B cell (primary cell): ENCODE data around the gene RFC1. TPM values are rescaled to one million over a fixed set of nuclear protein-coding genes. Genes with fewer than 3 reads are reported as not detected.
"Not testable (repeated sequence)": the region's sequence is repeated elsewhere in the genome, so short reads cannot be mapped to it uniquely, and the experiment has no call there.

Experiments used
- ATAC-seq: fragments of 200-7000 bp; cut with Tn5 transposase; one replicate; pipeline ENCODE4 v1.10.0; 2021; ENCODE audit warnings: low read depth, mild to moderate bottlenecking, moderate number of reproducible peaks, moderate library complexity
- CTCF ChIA-PET: fragments of 350-600 bp; sonication (Branson Sonifier 250); formaldehyde crosslinking; loops from one replicate; lab custom pipeline; 2021; ENCODE audit warnings: antibody characterized with exemption, inconsistent platforms; lab: Charles Lee
- POLR2A ChIA-PET: fragments of 350-600 bp; sonication (Branson Sonifier 250); formaldehyde crosslinking; loops from one replicate; lab custom pipeline; 2021; ENCODE audit warnings: antibody characterized with exemption; lab: Charles Lee
- DNase-seq: peaks from one replicate; pipeline ENCODE4 v3.0.0; 2013
- H2AFZ ChIP-seq: 2 replicates; pipeline ENCODE4 v1.6.1; 2012; ENCODE audit warnings: mild to moderate bottlenecking, low read depth, low read length; ENCODE audit not compliant: insufficient read depth, poor library complexity, severe bottlenecking
- H3K27ac ChIP-seq, 2 donors: 1 replicate in 1 of 2; 2 replicates in 1 of 2; pipeline ENCODE4 v1.5.1; 2012 to 2013; ENCODE audit warnings: low read length in 2 of 2, mild to moderate bottlenecking in 2 of 2, moderate library complexity in 1 of 2
- H3K27me3 ChIP-seq, 4 experiments: fragments of 200-600 bp in 1 of 4; sonication (generic) in 1 of 4; replicated peaks in 1 of 4; 1 replicate in 2 of 4; 2 replicates in 2 of 4; pipeline versions ENCODE4 v1.6.1 to v1.7.0; 2013 to 2016; ENCODE audit warnings: low read length in 3 of 4, mild to moderate bottlenecking in 2 of 4, mixed read lengths in 1 of 4, moderate library complexity in 1 of 4; ENCODE audit not compliant: insufficient read depth in 4 of 4, control insufficient read depth in 3 of 4; ENCODE audit errors: control extremely low read depth in 1 of 4
- H3K36me3 ChIP-seq, 2 experiments: replicated peaks in 1 of 2; 1 replicate in 1 of 2; 2 replicates in 1 of 2; pipeline versions ENCODE4 v1.6.1 to v1.7.1; 2013; ENCODE audit warnings: low read length in 1 of 2; ENCODE audit not compliant: insufficient read depth in 2 of 2, control insufficient read depth in 1 of 2; ENCODE audit errors: control extremely low read depth in 1 of 2, extremely low read depth in 1 of 2
- H3K4me1 ChIP-seq, 2 donors: fragments of 200-600 bp in 1 of 2; sonication (generic) in 1 of 2; 1 replicate in 1 of 2; 2 replicates in 1 of 2; pipeline versions ENCODE4 v1.5.1 to v1.6.1; 2013 to 2017; ENCODE audit warnings: low read length in 2 of 2; ENCODE audit not compliant: control insufficient read depth in 2 of 2, insufficient read depth in 2 of 2
- H3K4me2 ChIP-seq: replicated peaks from 2 replicates; pipeline ENCODE3; 2012; ENCODE audit warnings: mild to moderate bottlenecking, low read depth, low read length; ENCODE audit not compliant: poor library complexity, severe bottlenecking
- H3K4me3 ChIP-seq, 5 experiments: fragments of 200-600 bp in 1 of 5; sonication (generic) in 1 of 5; 1 replicate in 3 of 5; 2 replicates in 2 of 5; pipeline versions ENCODE4 v1.5.1 to v1.7.0; 2011 to 2016; ENCODE audit warnings: low read length in 4 of 5, mild to moderate bottlenecking in 4 of 5, low read depth in 2 of 5, control low read depth in 1 of 5, moderate library complexity in 1 of 5; ENCODE audit not compliant: insufficient read depth in 1 of 5; ENCODE audit errors: control extremely low read depth in 1 of 5, extremely low read depth in 1 of 5
- H3K79me2 ChIP-seq: fragments of 200-600 bp; sonication (generic); one replicate; pipeline ENCODE4 v1.6.0; 2016; ENCODE audit warnings: low read length; ENCODE audit not compliant: control insufficient read depth, insufficient read depth
- H3K9ac ChIP-seq: fragments of 200-600 bp; sonication (generic); 2 replicates; pipeline ENCODE4 v1.6.1; 2017; ENCODE audit warnings: mild to moderate bottlenecking, low read length, moderate library complexity
- H3K9me3 ChIP-seq, 3 donors: one replicate each; pipeline versions ENCODE4 v1.6.1 to v1.7.1; 2013; ENCODE audit warnings: low read length in 2 of 3; ENCODE audit not compliant: control insufficient read depth in 2 of 3, insufficient read depth in 1 of 3; ENCODE audit errors: control extremely low read depth in 1 of 3
- H4K20me1 ChIP-seq: 2 replicates; pipeline ENCODE4 v1.6.0; 2012; ENCODE audit warnings: mild to moderate bottlenecking, low read length; ENCODE audit not compliant: insufficient read depth, control insufficient read depth, poor library complexity, severe bottlenecking
- H3K27ac Mint-ChIP-seq: one replicate; pipeline ENCODE4 v1.8.0; 2021; ENCODE audit warnings: mixed read lengths
- H3K27me3 Mint-ChIP-seq: one replicate; pipeline ENCODE4 v1.8.0; 2021; ENCODE audit warnings: mixed read lengths
- H3K4me1 Mint-ChIP-seq: one replicate; pipeline ENCODE4 v1.8.0; 2021; ENCODE audit warnings: mixed read lengths
- H3K4me3 Mint-ChIP-seq: one replicate; pipeline ENCODE4 v1.8.0; 2021; ENCODE audit warnings: mixed read lengths
- H3K9me3 Mint-ChIP-seq: one replicate; pipeline ENCODE4 v1.8.0; 2022; ENCODE audit warnings: mixed read lengths; ENCODE audit not compliant: insufficient read depth
- EZH2 ChIP-seq: IDR thresholded peaks from 2 replicates; pipeline ENCODE4 v1.6.1; 2012; ENCODE audit warnings: borderline replicate concordance, low read depth, mild to moderate bottlenecking, moderate library complexity, low read length; ENCODE audit not compliant: insufficient read depth, poor library complexity, severe bottlenecking
- WGBS: methylation state at CpG from one replicate; pipeline ENCODE4 v1.1.5; 2013; ENCODE audit warnings: missing lambda C conversion rate; ENCODE audit not compliant: insufficient coverage; 5-methylcytosine and 5-hydroxymethylcytosine counted together
- intact Hi-C: fragments of 100-400 bp; cut with micrococcal nuclease; formaldehyde crosslinking; loops from one replicate; pipeline ENCODE4 v1.10.0; 2022
- polyA plus RNA-seq: library from polyadenylated mRNA; depleted of rRNA; stranded (reverse); fragments of >200 nt; gene quantifications from 2 replicates; pipeline ENCODE4 v1.2.3, GENCODE V29; 2012
- total RNA-seq, 2 donors: library from RNA; stranded (reverse); fragments of 120-200 nt in 1 of 2; gene quantifications; 1 replicate in 1 of 2; 2 replicates in 1 of 2; pipeline versions ENCODE4 v1.2.3 to v1.2.4, GENCODE V29; 2013 to 2022
- TF ChIP-seq, protein P1 (sequence below): fragments of 200-600 bp; IDR thresholded peaks from one replicate; pipeline ENCODE4 v1.8.0; 2022; ENCODE audit warnings: antibody characterized with exemption, mild to moderate bottlenecking

The RFC1 gene
- total and polyA plus RNA-seq, 2 donors (not counting 1 experiment from before 2014, with no cell fraction given), result 14.9 to 55.1 TPM

DNA sequence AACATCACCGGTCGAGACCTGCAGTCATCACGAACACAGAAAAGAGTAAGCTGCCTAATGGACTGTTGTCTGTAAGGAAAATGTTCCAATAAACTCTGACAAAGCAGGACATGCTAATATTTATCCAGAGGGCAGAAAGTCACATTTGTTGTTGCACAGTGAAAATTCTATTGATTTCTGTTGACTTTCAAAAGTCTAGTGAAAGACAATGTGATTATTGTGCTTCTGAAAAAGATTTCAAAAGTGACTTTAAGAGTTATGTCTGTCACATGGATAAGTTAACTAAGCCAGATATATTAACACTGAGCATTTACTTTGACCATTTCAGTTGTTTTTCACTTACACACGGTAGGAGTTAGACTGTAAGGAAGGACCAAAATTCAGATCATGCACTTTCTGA, 9.3 kb upstream of the RFC1 start:
- H3K36me3 ChIP-seq, result no peaks in the 10 kb centered on the region
- TF ChIP-seq, protein P1, sequence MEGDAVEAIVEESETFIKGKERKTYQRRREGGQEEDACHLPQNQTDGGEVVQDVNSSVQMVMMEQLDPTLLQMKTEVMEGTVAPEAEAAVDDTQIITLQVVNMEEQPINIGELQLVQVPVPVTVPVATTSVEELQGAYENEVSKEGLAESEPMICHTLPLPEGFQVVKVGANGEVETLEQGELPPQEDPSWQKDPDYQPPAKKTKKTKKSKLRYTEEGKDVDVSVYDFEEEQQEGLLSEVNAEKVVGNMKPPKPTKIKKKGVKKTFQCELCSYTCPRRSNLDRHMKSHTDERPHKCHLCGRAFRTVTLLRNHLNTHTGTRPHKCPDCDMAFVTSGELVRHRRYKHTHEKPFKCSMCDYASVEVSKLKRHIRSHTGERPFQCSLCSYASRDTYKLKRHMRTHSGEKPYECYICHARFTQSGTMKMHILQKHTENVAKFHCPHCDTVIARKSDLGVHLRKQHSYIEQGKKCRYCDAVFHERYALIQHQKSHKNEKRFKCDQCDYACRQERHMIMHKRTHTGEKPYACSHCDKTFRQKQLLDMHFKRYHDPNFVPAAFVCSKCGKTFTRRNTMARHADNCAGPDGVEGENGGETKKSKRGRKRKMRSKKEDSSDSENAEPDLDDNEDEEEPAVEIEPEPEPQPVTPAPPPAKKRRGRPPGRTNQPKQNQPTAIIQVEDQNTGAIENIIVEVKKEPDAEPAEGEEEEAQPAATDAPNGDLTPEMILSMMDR, result no peak
- TF ChIP-seq EZH2, result no peak
- no peak overlapping the region for H3K4me2 ChIP-seq
- peaks cover 0 to 9% (median 4%) of the 10 kb centered on the region in 3 donors for H3K9me3 ChIP-seq
- no peak overlapping the region for H3K4me3 Mint-ChIP-seq
- ATAC-seq, result no peak
- H3K27me3 Mint-ChIP-seq, result peaks cover 11% of the 10 kb centered on the region
- H3K27ac ChIP-seq, result no peak overlapping the region
- WGBS, result no CpG with 5 or more reads among the region's 4 CpGs
- CTCF ChIA-PET, result no interaction called here
- no peak overlapping the region for H3K4me3 ChIP-seq
- H3K27me3 ChIP-seq, result peaks cover 0 to 2% (median 0%) of the 10 kb centered on the region in 4 experiments
- H3K27ac Mint-ChIP-seq, result no peak overlapping the region
- H4K20me1 ChIP-seq, result no peaks in the 10 kb centered on the region
- H3K9ac ChIP-seq, result no peak overlapping the region
- POLR2A ChIA-PET, result no interaction called here
- intact Hi-C loops, result no loop called here
- peaks cover 8% of the 10 kb centered on the region for H3K9me3 Mint-ChIP-seq
- no peak for DNase-seq
- H3K79me2 ChIP-seq, result no peaks in the 10 kb centered on the region
- no peak overlapping the region for H2AFZ ChIP-seq
- no peaks in the 10 kb centered on the region for H3K4me1 ChIP-seq
- H3K4me1 Mint-ChIP-seq, result no peaks in the 10 kb centered on the region

DNA sequence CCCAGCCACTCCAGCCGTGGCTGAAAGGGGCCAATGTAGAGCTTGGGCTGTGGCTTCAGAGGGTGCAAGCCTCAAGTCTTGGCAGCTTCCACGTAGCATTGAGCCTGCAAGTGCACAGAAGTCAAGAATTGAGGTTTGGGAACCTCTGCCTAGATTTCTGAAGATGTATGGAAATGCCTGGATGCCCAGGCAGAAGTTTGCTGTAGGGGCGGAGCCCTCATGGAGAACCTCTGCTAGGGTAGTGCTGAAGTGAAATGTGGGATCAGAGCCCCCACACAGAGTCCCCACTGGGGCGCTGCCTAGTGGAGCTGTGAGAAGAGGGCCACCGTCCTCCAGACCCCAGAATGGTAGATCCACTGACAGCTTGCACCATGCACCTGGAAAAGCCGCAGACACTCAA, 5.0 kb upstream of the RFC1 start:
- H3K4me3 Mint-ChIP-seq, result not testable (repeated sequence)

More for the DNA sequence above, 5.0 kb upstream of the RFC1 start:
- H3K36me3 ChIP-seq, H3K79me2 ChIP-seq, H3K9ac ChIP-seq, H3K4me3 ChIP-seq, H4K20me1 ChIP-seq, H3K9me3 ChIP-seq, H3K4me2 ChIP-seq, H3K9me3 Mint-ChIP-seq, H2AFZ ChIP-seq, DNase-seq, H3K27ac Mint-ChIP-seq, CTCF ChIA-PET, H3K27me3 ChIP-seq, H3K27ac ChIP-seq, H3K4me1 ChIP-seq, intact Hi-C loops, H3K27me3 Mint-ChIP-seq, H3K4me1 Mint-ChIP-seq, POLR2A ChIA-PET, ATAC-seq: not testable (repeated sequence)
- 93% methylated on average over 4 of the region's 6 CpGs for WGBS
